ENCODE data around the gene ZSCAN20.
"Not testable (repeated sequence)": the region's sequence is repeated elsewhere in the genome, so short reads cannot be mapped to it uniquely, and the experiment has no call there.

ZSCAN20 gene

GRCh38 chr1:33494929-33495328, 22.5 kb downstream of the ZSCAN20 start:
- no peak for DNase-seq

DNA sequence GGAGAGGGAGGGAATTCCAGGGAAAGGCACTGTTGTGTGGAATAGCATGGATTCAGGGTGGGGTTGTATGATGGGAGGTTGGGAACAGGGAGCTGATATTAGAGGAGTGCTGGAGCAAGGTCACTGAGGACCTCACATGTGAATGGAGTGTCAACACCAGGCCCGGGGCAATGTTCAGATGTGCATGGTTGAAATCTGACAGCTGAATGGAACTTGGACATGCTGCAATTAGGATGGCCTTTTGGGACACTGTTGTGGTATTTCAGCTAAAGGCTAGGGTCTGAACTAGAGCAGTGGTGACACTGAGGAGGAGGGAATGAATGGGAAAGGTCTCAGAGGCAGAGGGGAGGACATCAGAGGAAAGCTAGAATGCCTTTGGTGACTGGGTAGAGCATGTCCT, 25.0 kb downstream of the ZSCAN20 start:
- no peak for DNase-seq

DNA sequence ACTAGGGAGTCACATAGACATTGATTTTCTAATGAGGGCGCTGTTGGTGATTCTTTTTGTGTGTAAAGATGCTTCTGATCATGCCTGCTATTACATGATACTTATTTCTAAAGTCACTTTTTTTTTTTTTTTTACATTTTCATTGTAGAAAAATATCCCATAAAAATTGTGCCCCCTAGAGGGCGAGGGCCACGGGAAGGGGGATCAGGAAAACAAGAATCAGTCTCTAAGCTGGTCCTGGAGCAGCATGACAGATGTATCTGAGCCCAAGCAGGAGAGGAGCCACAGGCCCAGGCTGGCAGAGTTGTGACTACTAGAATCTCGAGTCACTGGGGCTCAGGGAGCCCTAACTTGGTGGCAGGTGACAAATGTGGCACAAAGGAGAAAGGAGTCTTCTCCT, 28.1 kb downstream of the ZSCAN20 start:
- DNase-seq = no peak

GRCh38 chr1:33501309-33501708, 28.9 kb downstream of the ZSCAN20 start:
- no peak for DNase-seq

DNA sequence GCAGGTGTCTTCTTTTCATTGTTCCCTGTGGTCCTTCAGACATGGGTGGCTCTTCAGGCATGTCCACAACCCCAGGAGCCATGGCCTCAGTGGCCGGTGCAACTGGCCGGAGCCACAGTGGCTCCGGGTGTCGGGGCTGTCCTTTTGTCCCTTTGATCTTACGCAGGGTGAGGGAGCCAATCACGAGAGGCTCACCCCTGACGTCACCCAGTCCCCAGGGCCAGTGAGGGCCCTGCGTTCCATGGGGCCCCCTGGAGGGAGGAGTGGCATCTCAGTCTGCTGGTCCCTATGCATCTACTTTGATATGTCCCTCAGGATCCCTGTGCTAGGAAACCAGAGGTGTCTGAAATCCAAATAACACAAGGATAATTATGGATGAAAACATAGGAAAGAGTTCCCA, 29.3 kb downstream of the ZSCAN20 start:
- no peak for DNase-seq

DNA sequence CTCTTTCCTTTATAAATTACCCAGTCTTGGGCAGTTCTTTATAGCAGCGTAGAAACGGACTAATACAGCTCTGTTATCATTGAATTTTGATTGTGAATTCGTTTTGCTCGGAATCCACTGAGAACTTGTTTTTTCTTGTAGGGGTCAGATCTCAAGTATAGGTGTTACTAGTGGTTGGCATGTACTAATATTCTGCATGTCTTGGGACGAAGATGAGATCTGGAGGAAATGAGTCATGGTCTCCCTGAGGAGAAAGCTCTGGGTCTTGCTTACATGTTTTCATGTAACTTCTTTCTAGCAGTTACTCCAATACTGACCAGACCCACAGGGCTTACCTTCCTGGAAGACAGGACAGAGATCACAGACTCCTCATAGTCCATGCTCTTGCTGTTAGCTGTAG, 30.3 kb downstream of the ZSCAN20 start:
- no peak for DNase-seq

- DNase-seq = no peak
These were observed 31.1 kb downstream of the ZSCAN20 start for GRCh38 chr1:33503506-33503905.

- DNase-seq = no peak
These were observed 35.2 kb downstream of the ZSCAN20 start for GRCh38 chr1:33507661-33508060.

DNA sequence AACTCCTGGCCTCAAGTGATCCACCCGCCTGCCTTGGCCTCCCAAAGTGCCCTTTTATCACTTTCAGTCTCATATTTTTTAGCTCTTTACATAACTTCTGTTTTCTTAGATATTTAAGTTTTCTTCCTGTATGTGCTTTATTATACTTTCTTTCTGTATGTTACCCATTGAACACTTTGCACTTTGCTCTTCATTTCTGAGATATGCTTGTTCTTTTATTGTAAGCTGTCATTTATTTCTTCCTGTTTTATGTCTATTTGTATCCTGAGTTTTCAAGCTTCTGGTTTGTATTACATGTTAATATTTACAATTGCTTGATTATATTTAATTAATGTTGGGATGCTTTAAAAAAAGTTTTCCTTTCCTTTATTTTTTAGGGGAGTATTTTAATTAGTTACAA, 35.7 kb downstream of the ZSCAN20 start:
- no peak for DNase-seq

DNA sequence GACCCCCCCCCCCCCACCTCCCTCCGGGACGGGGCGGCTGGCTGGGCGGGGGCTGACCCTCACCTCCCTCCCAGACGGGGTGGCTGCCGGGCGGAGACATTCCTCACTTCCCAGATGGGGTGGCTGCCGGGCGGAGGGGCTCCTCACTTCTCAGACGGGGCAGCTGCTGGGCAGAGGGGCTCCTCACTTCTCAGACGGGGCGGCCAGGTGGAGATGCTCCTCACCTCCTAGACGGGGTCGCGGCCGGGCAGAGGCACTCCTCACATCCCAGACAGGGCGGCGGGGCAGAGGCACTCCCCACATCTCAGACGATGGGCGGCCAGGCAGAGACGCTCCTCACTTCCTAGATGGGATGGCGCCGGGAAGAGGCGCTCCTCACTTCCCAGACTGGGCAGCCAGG, 36.8 kb downstream of the ZSCAN20 start:
- DNase-seq = not testable (repeated sequence)

DNA sequence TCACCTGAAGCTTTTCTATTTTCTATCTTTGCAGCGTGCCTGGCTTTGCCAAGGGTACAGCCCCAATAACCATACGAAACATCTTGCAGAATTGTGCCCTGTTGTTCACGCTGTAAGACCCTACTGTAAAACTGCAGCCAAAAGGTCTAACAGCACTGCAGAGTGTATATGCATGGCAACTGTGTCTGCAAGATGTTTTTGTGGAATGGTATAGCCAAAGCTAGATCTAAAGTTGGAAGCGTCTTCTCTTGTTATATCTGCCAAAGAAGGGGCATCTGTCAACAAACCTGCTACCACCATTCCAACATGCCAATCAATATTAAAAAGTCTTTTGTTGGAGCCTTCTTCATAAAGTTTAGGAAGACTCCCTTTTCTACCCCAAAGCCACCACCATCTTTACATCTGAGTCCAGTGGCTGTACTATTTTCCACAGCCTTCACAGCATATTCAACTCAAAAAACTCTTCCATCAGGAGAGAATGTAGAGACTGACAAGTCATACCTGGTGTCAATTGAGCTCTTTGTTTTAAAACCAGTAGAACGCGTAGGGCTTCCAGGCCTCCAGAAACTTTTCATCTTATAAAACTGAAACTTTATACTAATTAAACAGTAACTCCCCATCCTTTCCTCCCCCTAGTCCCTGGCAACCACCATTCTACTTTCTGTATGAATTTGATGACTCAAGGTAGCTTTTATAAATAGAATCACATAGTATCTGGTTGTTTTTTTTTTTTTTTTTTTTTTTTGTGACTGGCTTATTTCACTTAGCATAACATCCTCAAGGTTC, 40.0 kb downstream of the ZSCAN20 start:
- no peak for DNase-seq

DNA sequence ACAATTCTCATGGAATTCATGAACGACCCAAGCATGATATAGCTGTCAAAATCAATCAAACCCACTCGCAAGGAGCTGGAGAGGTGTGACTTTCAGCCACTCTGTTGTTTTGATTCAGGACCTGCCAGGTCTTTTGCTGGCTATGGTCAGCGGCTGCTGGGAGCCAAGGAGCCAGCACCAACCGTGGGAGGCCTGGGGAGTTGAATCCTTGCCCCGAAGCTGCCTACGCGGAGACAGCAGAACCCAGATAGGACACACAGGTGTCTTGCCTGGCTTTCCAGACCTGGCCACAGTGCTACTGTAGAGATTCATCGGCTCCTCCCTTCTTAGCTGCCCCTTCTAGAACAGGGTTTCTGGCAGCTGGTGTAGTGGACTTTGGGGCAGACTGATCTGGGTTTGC, 42.7 kb downstream of the ZSCAN20 start:
- no peak for DNase-seq

GRCh38 chr1:33515607-33516006, 43.2 kb downstream of the ZSCAN20 start:
- DNase-seq = no peak

DNA sequence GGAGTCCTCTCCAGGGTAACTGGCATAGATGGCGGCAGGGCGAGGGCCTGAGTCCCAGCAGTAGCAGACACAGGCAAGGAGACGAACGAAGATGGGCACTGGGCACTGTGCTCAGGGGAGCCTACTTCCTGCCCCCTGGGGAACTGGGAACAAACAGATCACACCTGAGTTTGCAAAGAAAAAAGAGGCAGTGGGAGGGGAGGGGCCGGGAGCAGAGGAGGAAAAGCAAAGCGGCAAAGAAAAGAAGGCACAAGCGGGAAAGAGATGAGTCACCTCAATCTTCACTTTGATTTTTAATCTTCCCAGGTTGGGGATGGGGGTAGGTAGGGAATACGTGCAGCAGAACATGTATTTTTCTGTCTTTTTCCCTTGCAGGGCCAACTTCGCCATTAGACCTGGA, 44.0 kb downstream of the ZSCAN20 start:
- DNase-seq = no peak

- no peak for DNase-seq
These were observed 44.6 kb downstream of the ZSCAN20 start for GRCh38 chr1:33516891-33517567.

- DNase-seq = no peak
These were observed 45.3 kb downstream of the ZSCAN20 start for GRCh38 chr1:33517596-33518250.

GRCh38 chr1:33519240-33519884, 46.9 kb downstream of the ZSCAN20 start:
- DNase-seq = no peak

DNA sequence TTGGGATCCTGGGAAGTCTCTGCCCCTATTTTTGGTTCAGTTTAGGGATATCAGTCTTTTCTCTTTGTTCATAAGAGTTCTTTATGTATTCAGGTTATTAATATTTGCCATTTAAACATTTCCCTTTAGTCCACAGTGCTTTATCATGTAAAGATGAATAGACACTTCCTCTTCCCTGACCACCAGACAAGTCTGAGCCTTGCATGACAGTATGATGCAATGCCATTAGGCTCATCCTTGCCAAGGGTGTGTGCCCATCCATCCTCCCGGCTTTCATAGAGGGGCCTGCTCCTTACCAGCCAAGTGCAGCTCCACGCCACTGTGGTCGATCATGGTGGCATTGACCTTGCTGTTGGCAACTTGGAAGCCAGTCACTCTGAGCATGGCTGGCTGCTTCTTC, 52.1 kb downstream of the ZSCAN20 start:
- DNase-seq = no peak

DNA sequence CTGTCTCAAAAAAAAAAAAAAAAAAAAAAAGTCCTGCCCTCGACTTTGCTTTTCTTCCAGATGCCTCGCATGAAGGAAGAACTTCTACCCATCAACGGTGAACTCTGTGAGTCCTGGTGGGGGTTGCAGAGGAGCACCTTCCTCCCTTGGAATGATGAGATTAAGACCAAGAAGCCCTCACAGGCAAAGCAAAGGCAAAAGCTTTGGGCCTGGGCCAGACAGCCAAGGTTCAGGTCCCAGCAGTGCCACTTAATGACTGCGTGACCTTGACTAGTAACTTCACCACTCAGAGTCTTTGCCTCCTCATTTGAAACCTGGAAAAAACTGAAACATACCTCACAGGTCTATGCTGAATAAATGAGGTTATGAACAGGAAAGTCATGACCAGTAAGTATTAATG, 55.5 kb downstream of the ZSCAN20 start:
- no peak for DNase-seq

DNA sequence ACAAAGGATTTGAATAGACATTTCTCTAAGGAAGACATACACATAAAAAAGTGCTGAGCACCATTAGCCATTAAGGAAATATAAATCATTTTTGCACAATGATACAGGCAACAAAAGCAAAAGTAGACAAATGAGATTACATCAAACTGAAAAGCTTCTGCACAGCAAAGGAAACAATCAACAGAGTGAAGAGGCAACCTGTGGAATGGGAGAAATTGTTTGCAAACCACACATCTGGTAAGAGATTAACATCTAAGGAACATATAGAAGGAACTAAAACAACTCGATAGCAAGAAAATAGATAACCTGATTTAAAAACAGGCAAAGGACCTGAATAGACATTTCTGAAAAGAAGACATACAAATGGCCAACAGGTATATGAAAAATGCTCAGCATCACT, 57.5 kb downstream of the ZSCAN20 start:
- DNase-seq = no peak

DNA sequence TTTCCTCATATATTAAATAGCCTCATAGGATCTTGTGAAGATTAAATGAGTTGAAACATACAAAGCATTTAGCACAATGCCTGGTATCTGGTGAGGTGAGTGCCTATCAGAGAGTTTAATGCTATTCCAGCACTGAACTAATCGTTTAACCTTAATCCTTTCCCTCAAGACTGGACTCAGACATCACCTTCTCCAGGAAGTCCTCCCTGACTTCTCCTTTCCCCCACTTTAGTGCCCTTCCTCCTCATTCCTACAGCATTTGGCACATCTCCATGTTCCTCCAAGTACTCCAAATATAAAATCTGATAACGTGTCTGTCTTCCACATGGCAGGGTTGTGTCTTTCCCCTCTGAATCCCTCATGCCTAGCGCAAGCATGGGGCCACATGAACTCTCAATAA, 59.8 kb downstream of the ZSCAN20 start:
- DNase-seq = no peak

GRCh38 chr1:33532936-33533335, 60.5 kb downstream of the ZSCAN20 start:
- no peak for DNase-seq

- no peak for DNase-seq
These were observed 62.9 kb downstream of the ZSCAN20 start for GRCh38 chr1:33535334-33535733.

DNA sequence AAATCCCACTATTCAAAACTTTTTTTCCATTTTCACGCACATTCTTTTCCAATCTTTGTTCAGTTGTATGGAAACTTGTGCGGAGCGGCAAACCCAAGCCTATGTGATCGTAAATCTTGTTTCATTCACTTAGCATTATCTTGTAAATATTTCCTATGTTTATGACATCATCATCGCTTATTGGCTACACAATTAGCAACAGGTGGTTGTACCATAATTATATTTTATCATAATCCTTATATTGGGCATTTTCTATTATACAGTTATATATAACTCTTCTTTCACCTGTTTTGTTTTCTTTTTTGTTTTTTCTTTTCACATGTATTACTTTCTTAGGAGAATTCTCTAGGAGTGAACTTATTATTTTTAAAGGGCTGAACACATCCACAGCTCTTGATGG, 65.4 kb downstream of the ZSCAN20 start:
- DNase-seq = no peak

Measured in KG1 (cell line).